ENCODE measurements around the gene CDH13. TPM values are rescaled to one million over a fixed set of nuclear protein-coding genes. Genes with fewer than 3 reads are reported as not detected.

Gene CDH13
- total and polyA plus RNA-seq, 2 of the 8 experiments (the other 6 are each of a cell fraction or from before 2014, with no cell fraction given) = 2.3 to 2.4 TPM

DNA sequence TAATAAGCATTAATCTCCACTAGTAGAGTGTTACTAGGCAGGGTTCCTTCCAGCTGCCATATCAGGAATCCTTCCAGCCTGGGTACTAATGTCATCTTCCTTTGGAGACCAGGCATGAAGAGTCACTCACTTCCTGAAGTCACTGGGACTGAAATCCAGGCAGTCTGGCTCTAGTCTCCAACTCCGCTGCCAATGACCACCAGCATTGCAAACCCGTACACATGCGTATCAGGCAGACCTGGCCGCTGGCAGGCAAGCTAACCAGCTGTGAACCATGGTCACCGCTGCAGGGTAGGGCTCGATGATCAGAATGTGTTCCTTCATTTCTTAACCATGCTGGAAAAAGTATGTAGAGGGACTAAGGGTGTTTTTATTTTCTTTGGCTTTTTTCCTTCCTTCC is 255.5 kb downstream of the CDH13 start:
- no peaks in the 10 kb centered on the region for H3K27me3 ChIP-seq (replicated peaks in 1 of 4; ENCODE audit: control insufficient read depth in 3 of 4, extremely low read depth in 1 of 4, insufficient read depth in 3 of 4, low read length in 3 of 4)
- H3K4ac ChIP-seq (replicated peaks; ENCODE audit: insufficient read length, low read depth, low read length) = no peak overlapping the region
- H2BK120ac ChIP-seq (replicated peaks; ENCODE audit: low read depth, low read length) = no peak overlapping the region
- H2BK5ac ChIP-seq (ENCODE audit: low read depth, low read length) = no peak overlapping the region; the same call in 1 of the 2 replicates
- H2BK12ac ChIP-seq (ENCODE audit: low read depth, low read length) = no peak overlapping the region
- H3K56ac ChIP-seq (replicated peaks; ENCODE audit: insufficient read length, low read depth, low read length) = no peak overlapping the region
- H3K23me2 ChIP-seq (ENCODE audit: low read depth, low read length) = no peaks in the 10 kb centered on the region; the same call in 1 of the 2 replicates
- no peak overlapping the region for H2BK20ac ChIP-seq (ENCODE audit: low read length)
- no peak overlapping the region for H3K23ac ChIP-seq (ENCODE audit: insufficient read length)
- no peak overlapping the region for H2BK15ac ChIP-seq (ENCODE audit: low read length)
- H3K27ac ChIP-seq (ENCODE audit: low read depth, low read length) = no peak overlapping the region
- no peak overlapping the region for H3K4me3 ChIP-seq (ENCODE audit: extremely low read depth in 1 of 4, insufficient read depth in 2 of 4, low read depth in 3 of 4, low read length in 4 of 4)
- H3K14ac ChIP-seq (ENCODE audit: insufficient read length) = no peak overlapping the region
- no peaks in the 10 kb centered on the region for H4K20me1 ChIP-seq (replicated peaks in 1 of 2; ENCODE audit: control insufficient read depth in 1 of 2, insufficient read depth in 2 of 2, low read length in 2 of 2)
- no peak overlapping the region for H4K5ac ChIP-seq (ENCODE audit: insufficient read length, low read depth, low read length)
- no peaks in the 10 kb centered on the region for H3K36me3 ChIP-seq (ENCODE audit: control insufficient read depth in 2 of 4, insufficient read depth in 4 of 4, low read length in 3 of 4)
- WGBS, 2 experiments (ENCODE audit: extremely low coverage in 1 of 2, insufficient coverage in 1 of 2, insufficient read length in 1 of 2, insufficient replicate concordance in 2 of 2, low coverage in 1 of 2, low lambda C conversion rate in 2 of 2, missing lambda C conversion rate in 1 of 2) = 97% methylated on average over 6 of the region's 6 CpGs; no CpG with 5 or more reads in 1 of the 2 experiments
- FAIRE-seq (no peak), DNase-seq (ENCODE audit: low read depth in 1 of 2, low spot score in 2 of 2) (no peak)
- no peak overlapping the region for H3K4me2 ChIP-seq (ENCODE audit: insufficient read depth in 1 of 2, low read depth in 2 of 2, low read length in 2 of 2)
- no peaks in the 10 kb centered on the region for H3K79me1 ChIP-seq (ENCODE audit: low read depth, low read length)
- H3K9ac ChIP-seq (replicated peaks in 1 of 4; ENCODE audit: extremely low read depth in 1 of 4, low read depth in 3 of 4, low read length in 3 of 4) = no peak overlapping the region
- TF ChIP-seq YY1 (IDR thresholded peaks at IDR 0.05; ENCODE audit: low read depth, low read length) (no peak), SIRT6 (IDR thresholded peaks at IDR 0.05; ENCODE audit: low read length) (no peak), SIX5 (IDR thresholded peaks at IDR 0.05; ENCODE audit: low read depth, low read length) (no peak), HDAC6 (IDR thresholded peaks at IDR 0.05; ENCODE audit: low read depth, low read length) (no peak), JUND (IDR thresholded peaks at IDR 0.05; ENCODE audit: low read length) (no peak), HDAC2 (IDR thresholded peaks at IDR 0.05; ENCODE audit: borderline replicate concordance in 1 of 2, low read depth in 2 of 2, low read length in 2 of 2) (no peak), GTF2F1 (IDR thresholded peaks at IDR 0.05; ENCODE audit: borderline replicate concordance, low read depth, low read length) (no peak), USF2 (IDR thresholded peaks at IDR 0.05; ENCODE audit: low read length) (no peak), FOSL1 (IDR thresholded peaks at IDR 0.05; ENCODE audit: insufficient read depth, low read depth, low read length) (no peak), BACH1 (IDR thresholded peaks at IDR 0.05; ENCODE audit: low read length) (no peak), POU5F1 (IDR thresholded peaks at IDR 0.05; ENCODE audit: low read depth, low read length) (no peak)
- TF ChIP-seq, protein P1, sequence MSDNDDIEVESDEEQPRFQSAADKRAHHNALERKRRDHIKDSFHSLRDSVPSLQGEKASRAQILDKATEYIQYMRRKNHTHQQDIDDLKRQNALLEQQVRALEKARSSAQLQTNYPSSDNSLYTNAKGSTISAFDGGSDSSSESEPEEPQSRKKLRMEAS (IDR thresholded peaks at IDR 0.05) = no peak
- H4K91ac ChIP-seq (replicated peaks; ENCODE audit: insufficient read length, low read length) = no peak overlapping the region
- POLR2A ChIA-PET (ENCODE audit: partially characterized antibody) = no interaction called here
- no peak overlapping the region for H3K18ac ChIP-seq (ENCODE audit: extremely low read depth, low read length)
- CTCF ChIA-PET (ENCODE audit: partially characterized antibody) = interaction anchor here (1.6 kb wide), 1 partner anchor 12 kb away, joined by 3 read pairs; no protein-coding TSS in a partner anchor
- no peak overlapping the region for H2AK5ac ChIP-seq (ENCODE audit: low read depth, low read length)
- peaks cover 0 to 2% (median 0%) of the 10 kb centered on the region in 4 experiments; a peak in 1 of 7 replicates for H3K4me1 ChIP-seq (replicated peaks in 1 of 4; ENCODE audit: control insufficient read depth in 3 of 4, insufficient read depth in 4 of 4, low read length in 3 of 4)
- no peak overlapping the region for H4K8ac ChIP-seq (ENCODE audit: extremely low read depth, insufficient read depth, low read length)
- no peaks in the 10 kb centered on the region for H3K79me2 ChIP-seq (ENCODE audit: control insufficient read depth in 1 of 2, insufficient read depth in 2 of 2, low read length in 2 of 2)
- H2AFZ ChIP-seq (ENCODE audit: low read length) = no peak overlapping the region
- no peaks in the 10 kb centered on the region for H3K9me3 ChIP-seq (ENCODE audit: insufficient read depth in 2 of 2, low read depth in 1 of 2, low read length in 1 of 2)
